HepG2 (cell line): ENCODE measurements around the gene SEPTIN10. TPM values are rescaled to one million over a fixed set of nuclear protein-coding genes. Genes with fewer than 3 reads are reported as not detected.

Experiments used
- ARNTL ChIP-seq: sonication (generic); formaldehyde crosslinking; IDR thresholded peaks from 2 replicates; pipeline ENCODE4 v1.4.0; 2020; ENCODE audit warnings: mild to moderate bottlenecking, missing genetic modification reagents
- CBFB ChIP-seq: sonication (generic); formaldehyde crosslinking; IDR thresholded peaks from 2 replicates; pipeline ENCODE4 v1.4.0; 2020; ENCODE audit warnings: missing genetic modification reagents
- ETV5 ChIP-seq: IDR thresholded peaks from 2 replicates; pipeline ENCODE4 v1.6.1; 2018; ENCODE audit warnings: missing biosample characterization, missing genetic modification reagents, inconsistent platforms, borderline replicate concordance
- HDAC1 ChIP-seq: sonication (generic); formaldehyde crosslinking; IDR thresholded peaks from 2 replicates; pipeline ENCODE4 v1.5.1; 2020; ENCODE audit warnings: mild to moderate bottlenecking, missing genetic modification reagents
- MYC ChIP-seq: sonication (generic); formaldehyde crosslinking; IDR thresholded peaks from 2 replicates; pipeline ENCODE4 v1.9.0; 2021; ENCODE audit warnings: missing genetic modification reagents, borderline replicate concordance
- ONECUT2 ChIP-seq: sonication (generic); formaldehyde crosslinking; IDR thresholded peaks from 2 replicates; pipeline ENCODE4 v1.4.0; 2020; ENCODE audit warnings: missing genetic modification reagents
- POLR2G ChIP-seq: fragments of 200-400 bp; formaldehyde crosslinking; IDR thresholded peaks from 2 replicates; pipeline ENCODE4 v1.6.1; 2018; ENCODE audit warnings: mild to moderate bottlenecking, low read depth, low read length, moderate library complexity
- REL ChIP-seq: sonication (generic); formaldehyde crosslinking; conservative IDR thresholded peaks from 2 replicates; pipeline ENCODE4 v1.8.0; 2022; ENCODE audit warnings: mild to moderate bottlenecking, missing genetic modification reagents, moderate library complexity
- TBP ChIP-seq: sonication (generic); formaldehyde crosslinking; IDR thresholded peaks from 2 replicates; pipeline ENCODE4 v1.5.0; 2020; ENCODE audit warnings: missing genetic modification reagents
- XBP1 ChIP-seq: sonication (generic); formaldehyde crosslinking; IDR thresholded peaks from 2 replicates; pipeline ENCODE4 v1.5.0; 2020; ENCODE audit warnings: missing genetic modification reagents
- ZBTB7B ChIP-seq: sonication (generic); formaldehyde crosslinking; IDR thresholded peaks from 2 replicates; pipeline ENCODE4 v1.4.0; 2020; ENCODE audit warnings: missing genetic modification reagents
- ZFP36 ChIP-seq: fragments of 150-350 bp; IDR thresholded peaks from 2 replicates; pipeline ENCODE4 v1.6.1; 2018; ENCODE audit warnings: borderline replicate concordance, low read length, low read depth; ENCODE audit not compliant: partially characterized antibody
- ZKSCAN1 ChIP-seq: fragments of 150-350 bp; IDR thresholded peaks from 2 replicates; pipeline ENCODE4 v1.6.1; 2014; ENCODE audit warnings: low read length
- ZNF17 ChIP-seq: sonication (generic); formaldehyde crosslinking; IDR thresholded peaks from 2 replicates; pipeline ENCODE4 v1.5.0; 2020; ENCODE audit warnings: mild to moderate bottlenecking, missing genetic modification reagents
- ZNF7 ChIP-seq: IDR thresholded peaks from 2 replicates; pipeline ENCODE4 v1.6.1; 2016; ENCODE audit warnings: missing biosample characterization, missing genetic modification reagents
- ZSCAN25 ChIP-seq: sonication (generic); formaldehyde crosslinking; IDR thresholded peaks from 2 replicates; pipeline ENCODE4 v1.8.0; 2022; ENCODE audit warnings: mild to moderate bottlenecking, missing genetic modification reagents
- ZSCAN9 ChIP-seq: IDR thresholded peaks from 2 replicates; pipeline ENCODE4 v1.6.1; 2016; ENCODE audit warnings: borderline replicate concordance
- polyA plus RNA-seq, 8 experiments: library from polyadenylated mRNA; depleted of rRNA in 3 of 8; stranded (reverse) in 7 of 8; unstranded in 1 of 8; fragments of >200 nt; fragmentation: Illumina TruSeq in 4 of 8; extraction: Trizol in 4 of 8; gene quantifications; 2 replicates each; pipeline versions ENCODE4 v1.2.1 to v1.2.3, GENCODE V29; 2011 to 2016; ENCODE audit warnings: low read depth in 4 of 8, missing spikeins in 1 of 8, mixed read lengths in 1 of 8; ENCODE audit not compliant: insufficient read depth in 1 of 8
- total RNA-seq, 5 experiments: library from RNA; depleted of rRNA; stranded (reverse); fragments of >200 nt; fragmentation: Illumina TruSeq; extraction: Trizol; gene quantifications; 2 replicates each; pipeline ENCODE4 v1.2.3, GENCODE V29; 2016; ENCODE audit warnings: low read depth in 1 of 5
- TF ChIP-seq, protein P1 (sequence below): sonication (generic); formaldehyde crosslinking; IDR thresholded peaks from 2 replicates; pipeline ENCODE4 v1.5.1; 2020; ENCODE audit warnings: mild to moderate bottlenecking, missing genetic modification reagents, borderline replicate concordance
- TF ChIP-seq, protein P2 (sequence below): sonication (generic); formaldehyde crosslinking; conservative IDR thresholded peaks from 2 replicates; pipeline ENCODE4 v1.8.0; 2022; ENCODE audit warnings: missing genetic modification reagents
- TF ChIP-seq, protein P3 (sequence below): sonication (generic); formaldehyde crosslinking; IDR thresholded peaks from 2 replicates; pipeline ENCODE4 v1.4.0; 2020; ENCODE audit warnings: missing genetic modification reagents, borderline replicate concordance

Gene SEPTIN10
- total and polyA plus RNA-seq, 2 of the 13 experiments (the other 11 are each of a cell fraction or from before 2014, with no cell fraction given) = 45.8 to 67.5 TPM

DNA sequence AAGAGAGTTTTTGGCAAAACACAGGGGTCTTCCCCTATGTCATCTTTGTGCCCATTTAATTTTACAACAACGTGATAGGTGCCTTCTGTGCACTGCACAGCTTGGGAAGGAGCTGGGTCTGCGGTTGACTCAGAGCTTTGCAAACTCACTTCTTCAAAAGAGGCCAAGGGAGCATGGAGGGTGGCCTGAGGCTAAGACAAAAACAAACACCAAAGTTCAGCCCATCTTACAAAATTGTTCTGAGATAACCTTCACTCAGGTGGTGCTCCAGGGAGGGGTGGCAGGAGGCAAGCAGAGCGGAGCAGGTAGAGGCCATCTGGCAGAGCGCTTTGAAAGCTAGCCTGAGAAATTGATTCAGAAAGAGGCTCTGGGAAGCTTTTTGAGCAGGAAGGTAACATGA lies 10.2 kb upstream of the SEPTIN10 start (continued):
- TF ChIP-seq ETV5 (no peak; the same call in 1 of the 2 replicates), XBP1 (CRISPR knock-in tag) (no peak), ZNF7 (CRISPR knock-in tag) (no peak), ONECUT2 (CRISPR knock-in tag) (no peak), ZBTB7B (CRISPR knock-in tag) (no peak; the same call in 1 of the 2 replicates), ZKSCAN1 (no peak), REL (no peak), TBP (CRISPR knock-in tag) (no peak), ZSCAN9 (CRISPR knock-in tag) (no peak), CBFB (no peak), ZNF17 (CRISPR knock-in tag) (no peak), POLR2G (no peak), ARNTL (CRISPR knock-in tag) (no peak), ZSCAN25 (CRISPR knock-in tag) (no peak), MYC (CRISPR knock-in tag) (no peak), HDAC1 (no peak), ZFP36 (no peak)
- TF ChIP-seq, protein P1, sequence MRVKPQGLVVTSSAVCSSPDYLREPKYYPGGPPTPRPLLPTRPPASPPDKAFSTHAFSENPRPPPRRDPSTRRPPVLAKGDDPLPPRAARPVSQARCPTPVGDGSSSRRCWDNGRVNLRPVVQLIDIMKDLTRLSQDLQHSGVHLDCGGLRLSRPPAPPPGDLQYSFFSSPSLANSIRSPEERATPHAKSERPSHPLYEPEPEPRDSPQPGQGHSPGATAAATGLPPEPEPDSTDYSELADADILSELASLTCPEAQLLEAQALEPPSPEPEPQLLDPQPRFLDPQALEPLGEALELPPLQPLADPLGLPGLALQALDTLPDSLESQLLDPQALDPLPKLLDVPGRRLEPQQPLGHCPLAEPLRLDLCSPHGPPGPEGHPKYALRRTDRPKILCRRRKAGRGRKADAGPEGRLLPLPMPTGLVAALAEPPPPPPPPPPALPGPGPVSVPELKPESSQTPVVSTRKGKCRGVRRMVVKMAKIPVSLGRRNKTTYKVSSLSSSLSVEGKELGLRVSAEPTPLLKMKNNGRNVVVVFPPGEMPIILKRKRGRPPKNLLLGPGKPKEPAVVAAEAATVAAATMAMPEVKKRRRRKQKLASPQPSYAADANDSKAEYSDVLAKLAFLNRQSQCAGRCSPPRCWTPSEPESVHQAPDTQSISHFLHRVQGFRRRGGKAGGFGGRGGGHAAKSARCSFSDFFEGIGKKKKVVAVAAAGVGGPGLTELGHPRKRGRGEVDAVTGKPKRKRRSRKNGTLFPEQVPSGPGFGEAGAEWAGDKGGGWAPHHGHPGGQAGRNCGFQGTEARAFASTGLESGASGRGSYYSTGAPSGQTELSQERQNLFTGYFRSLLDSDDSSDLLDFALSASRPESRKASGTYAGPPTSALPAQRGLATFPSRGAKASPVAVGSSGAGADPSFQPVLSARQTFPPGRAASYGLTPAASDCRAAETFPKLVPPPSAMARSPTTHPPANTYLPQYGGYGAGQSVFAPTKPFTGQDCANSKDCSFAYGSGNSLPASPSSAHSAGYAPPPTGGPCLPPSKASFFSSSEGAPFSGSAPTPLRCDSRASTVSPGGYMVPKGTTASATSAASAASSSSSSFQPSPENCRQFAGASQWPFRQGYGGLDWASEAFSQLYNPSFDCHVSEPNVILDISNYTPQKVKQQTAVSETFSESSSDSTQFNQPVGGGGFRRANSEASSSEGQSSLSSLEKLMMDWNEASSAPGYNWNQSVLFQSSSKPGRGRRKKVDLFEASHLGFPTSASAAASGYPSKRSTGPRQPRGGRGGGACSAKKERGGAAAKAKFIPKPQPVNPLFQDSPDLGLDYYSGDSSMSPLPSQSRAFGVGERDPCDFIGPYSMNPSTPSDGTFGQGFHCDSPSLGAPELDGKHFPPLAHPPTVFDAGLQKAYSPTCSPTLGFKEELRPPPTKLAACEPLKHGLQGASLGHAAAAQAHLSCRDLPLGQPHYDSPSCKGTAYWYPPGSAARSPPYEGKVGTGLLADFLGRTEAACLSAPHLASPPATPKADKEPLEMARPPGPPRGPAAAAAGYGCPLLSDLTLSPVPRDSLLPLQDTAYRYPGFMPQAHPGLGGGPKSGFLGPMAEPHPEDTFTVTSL = no peak
- TF ChIP-seq, protein P2, sequence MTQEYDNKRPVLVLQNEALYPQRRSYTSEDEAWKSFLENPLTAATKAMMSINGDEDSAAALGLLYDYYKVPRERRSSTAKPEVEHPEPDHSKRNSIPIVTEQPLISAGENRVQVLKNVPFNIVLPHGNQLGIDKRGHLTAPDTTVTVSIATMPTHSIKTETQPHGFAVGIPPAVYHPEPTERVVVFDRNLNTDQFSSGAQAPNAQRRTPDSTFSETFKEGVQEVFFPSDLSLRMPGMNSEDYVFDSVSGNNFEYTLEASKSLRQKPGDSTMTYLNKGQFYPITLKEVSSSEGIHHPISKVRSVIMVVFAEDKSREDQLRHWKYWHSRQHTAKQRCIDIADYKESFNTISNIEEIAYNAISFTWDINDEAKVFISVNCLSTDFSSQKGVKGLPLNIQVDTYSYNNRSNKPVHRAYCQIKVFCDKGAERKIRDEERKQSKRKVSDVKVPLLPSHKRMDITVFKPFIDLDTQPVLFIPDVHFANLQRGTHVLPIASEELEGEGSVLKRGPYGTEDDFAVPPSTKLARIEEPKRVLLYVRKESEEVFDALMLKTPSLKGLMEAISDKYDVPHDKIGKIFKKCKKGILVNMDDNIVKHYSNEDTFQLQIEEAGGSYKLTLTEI (CRISPR knock-in tag) = no peak
- TF ChIP-seq, protein P3, sequence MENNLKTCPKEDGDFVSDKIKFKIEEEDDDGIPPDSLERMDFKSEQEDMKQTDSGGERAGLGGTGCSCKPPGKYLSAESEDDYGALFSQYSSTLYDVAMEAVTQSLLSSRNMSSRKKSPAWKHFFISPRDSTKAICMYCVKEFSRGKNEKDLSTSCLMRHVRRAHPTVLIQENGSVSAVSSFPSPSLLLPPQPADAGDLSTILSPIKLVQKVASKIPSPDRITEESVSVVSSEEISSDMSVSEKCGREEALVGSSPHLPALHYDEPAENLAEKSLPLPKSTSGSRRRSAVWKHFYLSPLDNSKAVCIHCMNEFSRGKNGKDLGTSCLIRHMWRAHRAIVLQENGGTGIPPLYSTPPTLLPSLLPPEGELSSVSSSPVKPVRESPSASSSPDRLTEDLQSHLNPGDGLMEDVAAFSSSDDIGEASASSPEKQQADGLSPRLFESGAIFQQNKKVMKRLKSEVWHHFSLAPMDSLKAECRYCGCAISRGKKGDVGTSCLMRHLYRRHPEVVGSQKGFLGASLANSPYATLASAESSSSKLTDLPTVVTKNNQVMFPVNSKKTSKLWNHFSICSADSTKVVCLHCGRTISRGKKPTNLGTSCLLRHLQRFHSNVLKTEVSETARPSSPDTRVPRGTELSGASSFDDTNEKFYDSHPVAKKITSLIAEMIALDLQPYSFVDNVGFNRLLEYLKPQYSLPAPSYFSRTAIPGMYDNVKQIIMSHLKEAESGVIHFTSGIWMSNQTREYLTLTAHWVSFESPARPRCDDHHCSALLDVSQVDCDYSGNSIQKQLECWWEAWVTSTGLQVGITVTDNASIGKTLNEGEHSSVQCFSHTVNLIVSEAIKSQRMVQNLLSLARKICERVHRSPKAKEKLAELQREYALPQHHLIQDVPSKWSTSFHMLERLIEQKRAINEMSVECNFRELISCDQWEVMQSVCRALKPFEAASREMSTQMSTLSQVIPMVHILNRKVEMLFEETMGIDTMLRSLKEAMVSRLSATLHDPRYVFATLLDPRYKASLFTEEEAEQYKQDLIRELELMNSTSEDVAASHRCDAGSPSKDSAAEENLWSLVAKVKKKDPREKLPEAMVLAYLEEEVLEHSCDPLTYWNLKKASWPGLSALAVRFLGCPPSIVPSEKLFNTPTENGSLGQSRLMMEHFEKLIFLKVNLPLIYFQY (CRISPR knock-in tag) = no peak
